ENCODE measurements around the gene ST6GAL2.

The ST6GAL2 gene

GRCh38 chr2:106867196-106867953, 18.6 kb downstream of the ST6GAL2 start:
- H3K4me3 ChIP-seq, result no peak overlapping the region

GRCh38 chr2:106866641-106867040, 19.3 kb downstream of the ST6GAL2 start:
- H3K4me3 ChIP-seq, result no peak overlapping the region
- no peak overlapping the region for H3K27ac ChIP-seq

More at GRCh38 chr2:106867196-106867953, 18.6 kb downstream of the ST6GAL2 start:
- H3K27ac ChIP-seq, result no peak overlapping the region

DNA sequence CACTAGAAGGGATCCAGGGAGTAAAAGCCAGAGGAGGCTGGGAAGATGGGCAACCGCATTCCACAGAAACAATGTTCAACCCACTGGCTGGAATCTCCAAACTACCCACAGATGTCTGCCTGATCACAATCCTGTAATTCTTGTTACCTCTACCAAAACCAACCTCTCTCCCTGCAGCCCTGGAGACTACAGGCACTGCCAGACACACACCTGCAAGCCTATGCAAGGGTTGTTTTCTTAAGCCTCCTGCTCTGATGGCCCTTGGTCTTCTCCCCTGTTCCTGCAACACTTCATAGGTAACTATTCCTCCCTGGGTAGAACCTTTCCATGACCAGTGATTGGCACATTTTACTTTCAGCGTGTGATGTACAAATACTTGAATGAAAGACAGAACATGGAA, 21.9 kb downstream of the ST6GAL2 start:
- Histone ChIP-seq H3K27ac (no peak overlapping the region), H3K4me3 (no peak overlapping the region)

GRCh38 chr2:106863387-106863786, 22.6 kb downstream of the ST6GAL2 start:
- Histone ChIP-seq H3K27ac (no peak overlapping the region), H3K4me3 (no peak overlapping the region)

DNA sequence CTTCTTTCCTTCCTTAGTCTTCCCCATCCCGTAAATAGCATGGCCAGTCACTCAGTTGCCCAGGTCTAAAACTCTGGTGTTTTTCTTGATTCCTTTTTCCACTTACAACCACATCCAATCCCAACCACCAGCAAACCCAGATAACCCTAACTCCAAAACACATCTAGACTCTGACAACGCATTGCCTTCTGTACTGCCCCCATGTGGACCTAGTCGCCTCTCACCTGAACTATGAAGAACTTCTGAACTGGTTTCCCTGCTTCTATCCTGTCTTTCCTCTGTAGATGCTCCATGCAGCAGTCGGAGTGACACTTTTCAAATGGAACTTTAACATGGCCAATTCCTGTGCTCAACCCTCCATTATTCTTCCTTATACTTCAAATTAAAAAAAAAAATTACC, 26.5 kb downstream of the ST6GAL2 start:
- Histone ChIP-seq H3K4me3 (no peak overlapping the region), H3K27ac (no peak overlapping the region)

DNA sequence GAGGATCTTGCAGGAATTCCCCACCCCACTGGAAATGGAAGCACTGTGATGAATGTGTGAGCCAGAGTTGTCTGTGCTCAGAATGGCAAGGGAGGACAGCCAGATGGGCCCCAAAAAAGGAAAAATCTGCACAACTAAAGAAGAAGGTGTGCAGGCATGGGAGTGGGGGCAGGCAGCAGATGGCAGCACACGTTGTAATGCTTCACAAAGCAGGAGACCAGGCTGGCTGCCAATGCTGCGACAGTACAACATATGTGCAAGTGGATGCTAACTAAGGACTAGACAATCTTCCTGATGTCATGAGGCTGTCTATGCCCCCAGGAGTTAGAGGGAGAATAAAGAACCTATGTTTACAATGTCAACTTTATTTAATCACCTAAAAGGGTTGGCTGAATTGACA, 27.2 kb downstream of the ST6GAL2 start:
- Histone ChIP-seq H3K4me3 (no peak overlapping the region), H3K27ac (no peak overlapping the region)

- Histone ChIP-seq H3K27ac (no peak overlapping the region), H3K4me3 (no peak overlapping the region)
Observed at GRCh38 chr2:106857882-106858478, 28.0 kb downstream of the ST6GAL2 start.

DNA sequence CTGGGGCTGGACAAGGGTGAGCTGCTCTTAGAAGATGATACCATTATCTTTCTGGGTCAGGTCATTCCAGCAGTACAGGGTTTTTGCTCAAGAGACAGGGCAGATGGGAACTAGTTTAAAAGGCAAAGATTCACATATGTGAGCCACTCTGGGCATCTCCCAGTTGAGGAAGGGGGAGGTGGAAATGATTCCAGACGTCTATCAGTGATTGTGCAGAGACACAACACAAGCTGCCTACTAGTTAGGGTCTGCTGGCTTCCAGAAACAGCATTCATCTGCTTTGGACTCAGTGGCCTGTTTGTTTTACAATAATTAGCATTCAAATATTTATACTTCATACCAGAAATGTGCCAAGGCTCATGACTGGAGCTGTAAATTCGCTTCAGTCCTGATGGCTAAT, 32.3 kb downstream of the ST6GAL2 start:
- H3K27ac ChIP-seq, result no peak overlapping the region
- H3K4me3 ChIP-seq, result no peak overlapping the region

GRCh38 chr2:106851881-106852501, 34.0 kb downstream of the ST6GAL2 start:
- Histone ChIP-seq H3K27ac (no peak overlapping the region), H3K4me3 (no peak overlapping the region)

DNA sequence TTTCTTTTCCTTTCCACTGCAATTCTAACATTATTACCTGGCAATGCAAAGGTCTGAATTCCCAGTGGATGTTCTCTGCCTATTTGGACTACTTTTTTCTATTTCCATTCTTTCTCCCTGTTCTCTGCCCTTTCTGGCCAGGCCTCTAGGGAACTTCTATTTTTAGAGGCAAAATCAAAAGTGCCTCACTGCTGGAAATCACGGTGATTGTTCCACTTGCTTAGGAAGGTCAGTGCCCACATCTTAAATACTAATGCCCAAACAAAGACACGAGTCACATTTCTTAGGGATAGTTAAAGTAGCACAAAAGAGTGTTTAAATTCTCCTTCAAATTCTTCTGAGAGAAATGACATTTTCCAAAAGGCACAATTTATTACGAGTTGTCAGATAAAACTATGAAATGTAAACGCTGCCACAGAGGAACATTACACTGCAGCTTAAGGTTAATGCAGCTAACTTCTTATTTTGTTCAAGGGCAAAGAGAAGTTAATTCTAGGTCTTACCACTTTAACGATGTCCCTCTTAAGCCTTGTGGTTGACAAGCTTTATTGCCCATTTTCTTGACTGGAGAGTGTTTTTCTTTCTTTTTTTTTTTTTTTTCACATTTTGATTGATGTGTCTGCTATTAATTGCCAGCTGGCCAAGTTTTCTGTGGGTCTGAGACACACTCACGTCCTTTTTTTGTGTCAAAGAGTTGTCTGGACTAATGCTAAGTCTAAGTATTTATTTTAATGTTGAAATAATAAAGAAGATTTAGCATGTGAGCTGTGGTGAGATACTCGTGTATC, 34.7 kb downstream of the ST6GAL2 start:
- Histone ChIP-seq H3K27ac (no peak overlapping the region), H3K4me3 (no peak overlapping the region)

GRCh38 chr2:106849253-106849652, 36.7 kb downstream of the ST6GAL2 start:
- Histone ChIP-seq H3K4me3 (no peak overlapping the region), H3K27ac (no peak overlapping the region)

DNA sequence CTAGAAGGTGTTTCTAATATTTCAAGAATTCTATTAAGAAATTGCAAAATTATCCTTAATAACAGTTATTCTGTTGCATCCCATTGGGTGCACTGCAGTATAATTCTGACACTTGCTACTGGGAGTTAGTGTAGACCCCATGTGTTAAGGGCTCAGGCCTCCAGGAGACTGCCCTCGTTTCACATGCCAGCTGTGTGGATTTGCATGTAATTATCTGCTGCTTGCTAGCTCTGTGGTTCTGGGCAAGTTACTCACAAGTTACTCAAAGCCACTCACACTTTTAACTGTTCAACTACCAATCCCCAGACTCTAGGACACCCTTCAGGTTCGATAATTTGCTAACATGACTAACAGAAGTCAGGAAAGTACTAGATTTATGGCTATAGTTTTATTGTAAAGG, 38.6 kb downstream of the ST6GAL2 start:
- H3K4me3 ChIP-seq, result no peak overlapping the region

GRCh38 chr2:106845716-106846115, 40.3 kb downstream of the ST6GAL2 start:
- Histone ChIP-seq H3K4me3 (no peak overlapping the region), H3K27ac (no peak overlapping the region)

More for the DNA sequence above, 38.6 kb downstream of the ST6GAL2 start:
- H3K27ac ChIP-seq, result no peak overlapping the region

DNA sequence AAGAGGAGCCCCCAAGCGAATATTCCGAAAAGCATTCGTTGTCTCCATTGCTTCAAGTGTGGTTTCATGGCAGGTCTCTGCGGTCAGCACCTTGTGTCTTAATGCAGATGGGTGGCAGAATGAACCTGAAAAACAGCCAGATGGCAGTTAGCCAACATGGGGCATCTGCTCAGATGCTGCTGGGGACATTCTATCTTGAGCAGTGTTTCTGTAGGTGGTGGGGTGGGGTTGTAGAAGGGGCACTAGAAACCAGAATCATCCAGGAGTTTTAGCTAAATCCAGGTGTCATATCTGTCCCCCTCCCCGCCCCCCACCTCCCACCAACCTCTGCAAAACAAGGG, 42.1 kb downstream of the ST6GAL2 start:
- no peak overlapping the region for H3K27ac ChIP-seq

GRCh38 chr2:106843001-106843909, 42.7 kb downstream of the ST6GAL2 start:
- Histone ChIP-seq H3K4me3 (no peak overlapping the region), H3K27ac (no peak overlapping the region)

More for the DNA sequence above, 42.1 kb downstream of the ST6GAL2 start:
- no peak overlapping the region for H3K4me3 ChIP-seq

DNA sequence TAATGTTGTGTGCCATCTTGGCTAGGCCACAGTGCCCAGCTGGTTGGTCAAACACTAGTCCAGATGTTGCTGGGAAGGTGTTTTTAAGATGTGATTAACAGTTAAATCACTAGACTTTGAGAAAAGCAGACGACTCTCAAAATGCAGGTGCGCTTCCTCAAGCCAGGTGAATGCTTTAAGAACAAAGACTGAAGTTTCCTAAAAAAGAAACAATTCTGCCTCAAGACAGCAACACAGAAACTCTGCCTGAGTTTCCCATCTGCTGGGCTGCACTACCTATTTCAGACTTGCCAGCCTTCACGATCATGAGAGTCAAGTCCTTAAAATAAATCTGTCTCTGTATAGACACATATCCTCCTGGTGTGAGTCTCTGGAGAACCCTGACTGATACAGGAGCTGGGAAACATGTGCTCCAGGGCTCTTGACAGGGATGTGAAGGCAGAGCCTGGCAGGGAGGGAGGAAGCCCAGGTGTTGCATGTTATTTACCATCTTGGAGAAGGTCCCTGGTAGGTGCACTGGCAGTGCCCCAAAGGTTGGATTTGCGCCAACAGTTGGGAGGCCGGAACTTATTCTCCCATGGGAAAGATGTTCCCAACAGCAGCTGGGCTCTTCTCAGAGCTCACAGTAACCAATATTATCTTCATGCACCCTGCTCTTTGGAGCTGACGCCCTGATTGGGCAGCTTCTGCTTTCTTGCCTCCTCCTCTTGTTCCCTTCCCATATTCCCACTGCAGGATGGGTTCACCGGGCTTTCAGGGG, 43.9 kb downstream of the ST6GAL2 start:
- Histone ChIP-seq H3K27ac (no peak overlapping the region), H3K4me3 (no peak overlapping the region)

GRCh38 chr2:106840818-106841217, 45.1 kb downstream of the ST6GAL2 start:
- H3K27ac ChIP-seq, result no peak overlapping the region
- no peak overlapping the region for H3K4me3 ChIP-seq

DNA sequence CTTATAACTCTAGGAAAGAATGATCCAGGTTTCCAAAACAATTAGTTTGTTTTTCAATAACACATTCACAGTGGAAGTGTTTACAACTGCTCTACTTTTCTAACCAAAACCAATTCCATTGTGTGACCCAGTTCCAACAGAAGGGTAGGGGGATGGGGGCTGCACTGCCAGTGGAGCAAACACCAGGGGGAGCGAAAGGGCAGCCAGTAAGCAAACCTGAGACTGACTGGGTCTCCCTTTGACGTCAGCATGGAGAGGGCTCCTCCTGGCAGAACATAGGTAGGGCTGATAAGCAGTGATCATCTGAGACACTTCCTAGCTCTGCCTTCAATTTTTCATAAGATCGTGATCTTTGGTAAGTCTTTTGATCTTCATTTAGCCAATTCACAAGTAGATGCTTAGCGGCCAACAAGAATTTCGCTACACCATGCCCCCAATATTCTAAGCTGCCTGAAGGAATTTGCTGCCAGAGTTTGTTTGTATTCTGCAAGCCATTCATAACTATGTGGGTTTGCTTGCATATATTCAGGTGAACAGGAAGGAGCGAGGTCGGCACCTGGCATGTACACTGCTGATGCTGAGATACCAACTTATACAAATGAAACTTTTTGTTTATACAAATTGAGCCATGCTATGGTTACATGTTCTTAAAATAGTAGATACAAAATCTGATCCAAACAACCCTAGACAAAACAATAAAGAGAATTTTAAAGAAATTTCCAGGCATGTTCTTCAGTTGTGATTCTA, 45.9 kb downstream of the ST6GAL2 start:
- no peak overlapping the region for H3K4me3 ChIP-seq
- no peak overlapping the region for H3K27ac ChIP-seq
